Activated CD8-positive, alpha-beta memory T cell treated with anti-CD3 and anti-CD28 coated beads, Interleukin-2, amount 50 U/mL, for 4 hours (primary cell): ENCODE data around the gene AFMID.

Experiments used
- DNase-seq: peaks from one replicate; pipeline ENCODE4 v3.0.0-alpha.2; 2020

The AFMID gene

DNA sequence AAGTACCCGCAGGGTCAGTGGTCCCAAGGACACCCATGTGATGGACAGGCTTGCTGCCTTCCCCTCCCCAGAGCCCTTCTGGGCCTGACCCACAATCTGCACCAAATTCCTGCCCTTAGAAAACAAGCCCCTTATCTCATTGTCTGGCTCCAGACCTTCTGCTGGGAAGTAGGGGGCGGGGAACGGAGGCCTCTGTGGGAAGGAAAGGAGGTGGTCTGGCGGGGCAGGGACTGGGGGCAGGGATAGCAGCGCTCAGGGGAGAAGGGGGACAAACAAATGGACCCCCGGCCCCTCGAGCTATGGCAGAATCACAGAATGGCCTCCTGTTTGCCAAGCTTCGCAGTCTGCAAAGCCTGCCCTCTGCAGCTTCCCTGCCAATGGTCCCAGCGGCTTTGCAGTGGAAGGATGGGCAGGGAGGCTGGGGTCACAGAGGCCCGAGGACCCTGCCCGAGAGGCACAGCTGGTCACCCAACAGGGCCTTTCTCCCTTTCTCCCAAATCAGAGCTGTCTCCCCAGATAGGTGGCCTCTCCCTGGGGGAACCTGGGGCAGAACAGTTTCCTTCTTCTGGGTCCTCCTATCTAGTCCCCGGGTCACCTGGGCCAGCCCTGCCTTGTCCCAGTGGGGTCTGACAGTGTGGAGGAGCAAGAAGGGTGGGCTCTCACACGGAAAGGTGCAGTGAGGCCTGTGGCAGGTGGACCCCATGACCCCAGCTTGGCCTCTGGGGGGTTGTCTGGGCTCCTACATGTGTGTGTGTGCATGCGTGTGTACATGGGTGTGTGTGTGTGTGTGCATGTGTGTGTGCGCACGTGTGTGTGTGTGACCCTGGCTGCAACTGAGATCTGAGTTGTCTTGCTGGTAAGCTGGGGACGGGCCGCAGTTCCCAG is 69.8 kb downstream of the AFMID start:
- no peak for DNase-seq
